Right lobe of liver (tissue), 6 donors: Measurements from ENCODE around the gene KIF4A. TPM values are rescaled to one million over a fixed set of nuclear protein-coding genes. Genes with fewer than 3 reads are reported as not detected.

ENCODE experiments used
- ATAC-seq, 4 donors: fragments of 200-7000 bp; cut with Tn5 transposase; one replicate each; pipeline ENCODE4 v1.9.1; 2020; ENCODE audit warnings: mild to moderate bottlenecking in 4 of 4, moderate library complexity in 4 of 4
- DNase-seq, 3 donors: peaks; one replicate each; pipeline ENCODE4 v3.0.0-alpha.2; 2020
- H3K27ac ChIP-seq, 3 donors: fragments of 200-600 bp; one replicate each; pipeline ENCODE4 v1.8.0; 2022
- H3K27me3 ChIP-seq, 2 donors: fragments of 200-600 bp; one replicate each; pipeline ENCODE4 v1.8.0; 2022
- H3K36me3 ChIP-seq, 4 donors: fragments of 200-600 bp; sonication (generic) in 1 of 4; one replicate each; pipeline versions ENCODE4 v1.5.1 to v1.8.0; 2017 to 2022; ENCODE audit warnings: control low read depth in 1 of 4
- H3K4me1 ChIP-seq, 4 donors: fragments of 200-600 bp; sonication (generic) in 1 of 4; one replicate each; pipeline versions ENCODE4 v1.5.1 to v1.8.0; 2017 to 2022; ENCODE audit warnings: control low read depth in 1 of 4
- H3K4me3 ChIP-seq, 3 donors: fragments of 200-600 bp; one replicate each; pipeline ENCODE4 v1.8.0; 2022
- H3K9me3 ChIP-seq, 4 donors: fragments of 200-600 bp; sonication (generic) in 1 of 4; one replicate each; pipeline versions ENCODE4 v1.5.1 to v1.8.0; 2017 to 2022; ENCODE audit warnings: control low read depth in 1 of 4
- POLR2A ChIP-seq: fragments of 450-650 bp; IDR thresholded peaks from one replicate; pipeline ENCODE4 v1.6.1; 2017; ENCODE audit warnings: antibody characterized with exemption, mild to moderate bottlenecking
- WGBS: methylation state at CpG from one replicate; pipeline ENCODE4 v1.1.6; 2018; ENCODE audit warnings: low coverage, low lambda C conversion rate; ENCODE audit not compliant: insufficient coverage; ENCODE audit errors: missing lambda C conversion rate; 5-methylcytosine and 5-hydroxymethylcytosine counted together
- intact Hi-C, 2 donors: fragments of 100-400 bp; cut with DNase I; formaldehyde crosslinking; loops; one replicate each; pipeline versions ENCODE4 v1.11.2 to v1.14.1; 2022
- total RNA-seq, 6 experiments: library from RNA; depleted of rRNA in 2 of 6; stranded (reverse); fragments of >200 nt in 2 of 6; fragmentation: NEBNext Ultra II Directional in 3 of 6; extraction: Animal tissue kit (Norgen Biotek cat#: 25700) in 3 of 6; gene quantifications; one replicate each; pipeline versions ENCODE4 v1.1.0 to v1.2.4, GENCODE V29; 2016 to 2023
- TF ChIP-seq, protein P1 (sequence below), 4 donors: fragments of 200-600 bp in 3 of 4; fragments of 450-650 bp in 1 of 4; IDR thresholded peaks; one replicate each; pipeline versions ENCODE4 v1.5.1 to v1.8.0; 2016 to 2022; ENCODE audit warnings: antibody characterized with exemption in 4 of 4, mild to moderate bottlenecking in 2 of 4
- donor health status: DM: no; HTN: yes; CAD: no.
- donor health status: DM: no; HTN: no; CAD: no.
- donor health status: DM: no; HTN: no; CAD: no.
- donor health status: DM: no; HTN: yes; CAD: no.
- donor health status: DM: no; HTN: yes; CAD: no.

The KIF4A gene
- total RNA-seq, 6 experiments from 2014 or later = 0.19 to 1.4 (median 0.68) TPM; not detected in 1

DNA sequence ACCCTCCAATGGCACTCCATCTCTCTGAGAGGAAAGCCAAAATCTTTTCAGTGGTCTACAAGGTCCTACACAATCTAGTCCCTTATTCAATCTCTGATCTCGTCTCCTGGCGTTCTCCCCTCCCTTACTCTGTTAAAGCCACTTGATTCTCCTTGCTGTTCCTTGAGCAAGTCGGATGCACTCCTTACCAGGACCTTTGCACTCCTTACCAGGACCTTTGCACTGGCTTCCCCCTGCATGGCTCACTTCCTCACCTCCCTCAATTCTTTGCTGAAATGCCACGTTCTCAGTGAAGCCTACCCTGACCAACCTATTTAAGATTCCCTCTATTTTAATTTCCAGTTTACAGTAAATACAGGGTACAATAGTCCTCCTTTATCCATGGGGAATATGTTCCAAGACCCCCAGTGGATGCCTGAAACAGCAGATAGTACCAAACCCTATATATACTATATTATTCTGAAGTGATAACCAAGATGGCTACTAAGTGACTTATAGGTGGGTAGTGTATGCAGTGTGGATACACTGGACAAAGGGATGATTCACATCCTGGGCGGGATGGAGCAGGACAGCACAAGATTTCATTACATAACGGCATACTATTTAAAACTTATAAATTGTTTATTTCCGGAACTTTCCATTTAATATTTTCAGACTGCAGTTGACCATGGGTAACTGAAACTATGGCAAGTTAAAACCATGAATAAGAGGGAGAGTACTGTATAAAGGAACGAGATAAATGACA is 148.2 kb downstream of the KIF4A start:
- 47% methylated on average over 8 of the region's 8 CpGs for WGBS
- intact Hi-C loops = no loop called here
- H3K4me3 ChIP-seq = no peak overlapping the region
- no peaks in the 10 kb centered on the region for H3K9me3 ChIP-seq
- TF ChIP-seq POLR2A = no peak
- TF ChIP-seq, protein P1, sequence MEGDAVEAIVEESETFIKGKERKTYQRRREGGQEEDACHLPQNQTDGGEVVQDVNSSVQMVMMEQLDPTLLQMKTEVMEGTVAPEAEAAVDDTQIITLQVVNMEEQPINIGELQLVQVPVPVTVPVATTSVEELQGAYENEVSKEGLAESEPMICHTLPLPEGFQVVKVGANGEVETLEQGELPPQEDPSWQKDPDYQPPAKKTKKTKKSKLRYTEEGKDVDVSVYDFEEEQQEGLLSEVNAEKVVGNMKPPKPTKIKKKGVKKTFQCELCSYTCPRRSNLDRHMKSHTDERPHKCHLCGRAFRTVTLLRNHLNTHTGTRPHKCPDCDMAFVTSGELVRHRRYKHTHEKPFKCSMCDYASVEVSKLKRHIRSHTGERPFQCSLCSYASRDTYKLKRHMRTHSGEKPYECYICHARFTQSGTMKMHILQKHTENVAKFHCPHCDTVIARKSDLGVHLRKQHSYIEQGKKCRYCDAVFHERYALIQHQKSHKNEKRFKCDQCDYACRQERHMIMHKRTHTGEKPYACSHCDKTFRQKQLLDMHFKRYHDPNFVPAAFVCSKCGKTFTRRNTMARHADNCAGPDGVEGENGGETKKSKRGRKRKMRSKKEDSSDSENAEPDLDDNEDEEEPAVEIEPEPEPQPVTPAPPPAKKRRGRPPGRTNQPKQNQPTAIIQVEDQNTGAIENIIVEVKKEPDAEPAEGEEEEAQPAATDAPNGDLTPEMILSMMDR (IDR thresholded peaks at IDR 0.05) = no peak
- no peaks in the 10 kb centered on the region for H3K36me3 ChIP-seq
- H3K27ac ChIP-seq = no peak overlapping the region
- ATAC-seq (no peak), DNase-seq (no peak)
- no peaks in the 10 kb centered on the region for H3K4me1 ChIP-seq
- no peaks in the 10 kb centered on the region for H3K27me3 ChIP-seq

DNA sequence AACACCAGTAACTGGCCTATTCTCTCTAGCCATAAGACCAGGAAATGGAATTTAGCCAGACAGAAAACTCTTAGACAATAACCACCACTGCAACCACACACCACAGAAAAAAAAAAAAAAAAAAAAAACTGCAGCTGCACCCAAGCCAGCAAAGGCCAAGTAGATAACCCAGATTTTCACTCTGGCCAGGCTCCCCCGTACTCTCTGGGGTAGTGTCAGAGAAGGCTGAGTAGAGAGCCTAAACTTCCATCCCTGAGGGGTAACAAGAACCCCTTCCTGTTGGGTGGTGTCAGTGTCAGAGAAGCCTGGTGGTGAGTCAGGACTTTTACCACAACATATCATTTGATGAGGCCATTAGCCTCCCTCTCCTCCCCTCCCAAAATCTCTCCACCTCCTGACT is 149.1 kb downstream of the KIF4A start:
- no peak for TF ChIP-seq POLR2A
- TF ChIP-seq, protein P1 (IDR thresholded peaks at IDR 0.05) = no peak
- DNase-seq (no peak), ATAC-seq (no peak)
- Histone ChIP-seq H3K4me1 (no peaks in the 10 kb centered on the region), H3K27me3 (no peaks in the 10 kb centered on the region), H3K36me3 (no peaks in the 10 kb centered on the region), H3K9me3 (no peaks in the 10 kb centered on the region), H3K27ac (no peak overlapping the region), H3K4me3 (no peak overlapping the region)
- 14% methylated on average over 1 of the region's 1 CpG for WGBS
- intact Hi-C loops = no loop called here

DNA sequence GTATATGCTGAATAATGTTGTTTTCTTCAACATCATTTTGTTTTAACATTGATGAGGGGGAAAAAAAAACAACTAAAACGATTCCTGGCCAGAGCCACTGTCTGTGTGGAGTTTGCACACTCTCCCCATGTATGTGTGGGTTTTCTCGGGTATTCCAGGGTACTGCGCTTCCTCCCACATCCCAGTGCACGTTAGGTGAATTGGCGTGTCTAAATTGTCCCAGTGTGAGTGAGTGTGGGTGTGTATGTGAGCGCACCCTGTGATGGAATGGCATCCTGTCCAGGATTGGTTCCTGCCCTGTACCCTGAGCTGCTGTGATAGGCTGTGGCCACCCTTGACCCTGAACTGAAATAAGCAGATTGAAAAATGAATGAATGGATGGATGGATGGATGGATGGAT is 152.3 kb downstream of the KIF4A start:
- TF ChIP-seq, protein P1 (IDR thresholded peaks at IDR 0.05) = no peak
- no peak for TF ChIP-seq POLR2A
- WGBS = 44% methylated on average over 6 of the region's 6 CpGs
- DNase-seq (no peak), ATAC-seq (no peak)
- no peaks in the 10 kb centered on the region for H3K9me3 ChIP-seq
- H3K36me3 ChIP-seq = no peaks in the 10 kb centered on the region
- no peak overlapping the region for H3K27ac ChIP-seq
- intact Hi-C loops = no loop called here
- H3K27me3 ChIP-seq = peaks cover 0 to 6% of the 10 kb centered on the region in 2 donors
- no peak overlapping the region for H3K4me3 ChIP-seq
- no peaks in the 10 kb centered on the region for H3K4me1 ChIP-seq

DNA sequence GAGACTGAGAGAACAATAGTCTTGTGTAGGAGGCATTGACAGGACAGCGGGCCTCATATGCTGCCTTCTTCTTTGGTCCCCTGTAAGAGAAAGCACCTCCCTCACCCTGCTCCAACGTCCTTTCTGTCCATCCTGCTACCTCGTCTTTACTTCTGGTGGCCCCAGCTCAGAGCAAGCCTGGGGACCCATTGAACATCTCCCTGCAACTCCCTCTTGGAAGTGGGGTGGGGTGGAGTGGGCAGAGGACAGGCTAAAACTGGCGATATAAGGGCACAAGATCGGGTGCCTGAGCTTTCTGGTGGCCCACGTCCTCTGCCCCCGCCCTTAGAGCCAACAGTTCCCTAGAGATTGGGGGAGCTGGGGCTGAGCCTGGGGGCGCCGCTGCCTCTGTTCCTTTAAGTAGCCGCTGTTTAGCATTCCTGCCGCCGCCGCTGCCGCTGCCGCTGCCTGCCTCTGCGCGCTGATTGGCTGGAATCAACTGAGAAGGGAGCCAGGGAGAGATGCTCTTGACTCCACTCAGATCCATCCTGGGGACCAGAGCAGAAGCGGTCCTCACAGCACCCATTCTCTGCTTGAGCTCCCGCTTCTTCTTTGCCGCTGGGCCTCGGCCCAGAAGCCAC is 154.5 kb downstream of the KIF4A start, which contains the start of gene DLG3:
Gene DLG3 (plus strand): TSS at position 510 of the 620 bp plus-strand sequence. CDS start 367 bp downstream, outside the sequence.
- no peak within 1 kb of the TSS for H3K4me3 ChIP-seq

More for the DNA sequence above, 154.5 kb downstream of the KIF4A start, which contains the start of gene DLG3:
- H3K27me3 ChIP-seq = peaks cover 0 to 6% of the 10 kb centered on the region in 2 donors
- TF ChIP-seq, protein P1 (IDR thresholded peaks at IDR 0.05) = no peak
- no peak for TF ChIP-seq POLR2A
- DNase-seq (no peak), ATAC-seq (peak in 1 of 4 donors; percentile 22)
- no peak within 1 kb of the TSS for H3K27ac ChIP-seq
- no peaks in the 10 kb centered on the region for H3K9me3 ChIP-seq
- no peaks in the 10 kb centered on the region for H3K4me1 ChIP-seq
- intact Hi-C loops = no loop called here
- H3K36me3 ChIP-seq = no peaks in the 10 kb centered on the region
- 14% methylated on average over 7 of the region's 21 CpGs for WGBS
